Smooth muscle cell (in vitro differentiated cells): ENCODE measurements around the gene DNAH3. TPM values are rescaled to one million over a fixed set of nuclear protein-coding genes. Genes with fewer than 3 reads are reported as not detected.

Experiments used
- DNase-seq: peaks from one replicate; lab custom pipeline; 2025; ENCODE audit not compliant: unreplicated experiment; lab: John Stamatoyannopoulos, UW
- H2AFZ ChIP-seq: fragments of 200-600 bp; sonication (generic); 2 replicates; pipeline ENCODE4 v1.6.0; 2016; ENCODE audit warnings: antibody characterized with exemption, low read depth, mild to moderate bottlenecking
- H3F3A ChIP-seq: fragments of 200-600 bp; sonication (generic); 2 replicates; pipeline ENCODE4 v1.6.0; 2017; ENCODE audit warnings: antibody characterized with exemption, low read depth
- H3K27ac ChIP-seq: fragments of 200-600 bp; sonication (generic); 2 replicates; pipeline ENCODE4 v1.5.1; 2016; ENCODE audit warnings: low read depth, mild to moderate bottlenecking
- H3K27me3 ChIP-seq: fragments of 200-600 bp; sonication (generic); 2 replicates; pipeline ENCODE4 v1.6.1; 2016; ENCODE audit warnings: low read depth, mild to moderate bottlenecking
- H3K36me3 ChIP-seq: fragments of 200-600 bp; sonication (generic); 2 replicates; pipeline ENCODE4 v1.5.1; 2016; ENCODE audit warnings: low read depth
- H3K4me1 ChIP-seq: fragments of 200-600 bp; sonication (generic); 2 replicates; pipeline ENCODE4 v1.5.1; 2016; ENCODE audit warnings: low read depth
- H3K4me2 ChIP-seq: fragments of 200-600 bp; sonication (generic); 2 replicates; pipeline ENCODE4 v1.6.0; 2016; ENCODE audit warnings: mild to moderate bottlenecking
- H3K4me3 ChIP-seq: fragments of 200-600 bp; sonication (generic); 2 replicates; pipeline ENCODE4 v1.5.1; 2016; ENCODE audit warnings: mild to moderate bottlenecking
- H3K79me2 ChIP-seq: fragments of 200-600 bp; sonication (generic); 2 replicates; pipeline ENCODE4 v1.6.0; 2016; ENCODE audit warnings: low read depth, mild to moderate bottlenecking
- H3K9ac ChIP-seq: fragments of 200-600 bp; sonication (generic); 2 replicates; pipeline ENCODE4 v1.6.0; 2016; ENCODE audit warnings: low read depth
- H3K9me3 ChIP-seq: fragments of 200-600 bp; sonication (generic); replicated peaks from 2 replicates; pipeline ENCODE4 v1.5.1; 2016; ENCODE audit warnings: low read depth
- H4K20me1 ChIP-seq: fragments of 200-600 bp; sonication (generic); 2 replicates; pipeline ENCODE4 v1.6.0; 2016; ENCODE audit warnings: low read depth
- CTCF ChIP-seq: fragments of 200-600 bp; sonication (generic); IDR thresholded peaks from 2 replicates; pipeline ENCODE4 v1.5.1; 2017; ENCODE audit warnings: borderline replicate concordance, mild to moderate bottlenecking, antibody characterized with exemption; ENCODE audit not compliant: insufficient read depth, poor library complexity, severe bottlenecking
- WGBS: methylation state at CpG from one replicate; pipeline ENCODE4 v1.1.7; 2016; ENCODE audit warnings: low lambda C conversion rate; 5-methylcytosine and 5-hydroxymethylcytosine counted together
- polyA plus RNA-seq: library from polyadenylated mRNA; unstranded; fragments of >200 nt; fragmentation: Nextera tagmentation; extraction: Ambion mirVana; gene quantifications from 2 replicates; pipeline ENCODE4 v1.2.1, GENCODE V29; 2016
- total RNA-seq: library from RNA; depleted of rRNA; stranded (reverse); fragments of >200 nt; gene quantifications from 2 replicates; pipeline ENCODE4 v1.2.3, GENCODE V29; 2014

The DNAH3 gene
- total and polyA plus RNA-seq, 2 experiments from 2014 or later = not detected

GRCh38 chr16:20889625-20890275 is 260.9 kb downstream of the DNAH3 start:
- no peak overlapping the region for H3K27ac ChIP-seq

GRCh38 chr16:20887207-20887606 is 263.4 kb downstream of the DNAH3 start:
- Histone ChIP-seq H3K9ac (no peak overlapping the region), H3K4me1 (peaks cover 5% of the 10 kb centered on the region), H3K36me3 (peaks cover 4% of the 10 kb centered on the region), H3K27ac (no peak overlapping the region), H3K27me3 (no peaks in the 10 kb centered on the region), H3K4me3 (no peak overlapping the region), H2AFZ (no peak overlapping the region), H3K4me2 (no peak overlapping the region), H4K20me1 (peaks cover 98% of the 10 kb centered on the region), H3K79me2 (peaks cover 81% of the 10 kb centered on the region), H3K9me3 (no peaks in the 10 kb centered on the region), H3F3A (peaks cover 8% of the 10 kb centered on the region)
- no peak for TF ChIP-seq CTCF
- 93% methylated on average over 1 of the region's 1 CpG for WGBS
- no peak for DNase-seq

More at GRCh38 chr16:20889625-20890275, 260.9 kb downstream of the DNAH3 start:
- no peak overlapping the region for H2AFZ ChIP-seq
- no peak overlapping the region for H3K4me3 ChIP-seq
- H3K9ac ChIP-seq = no peak overlapping the region
- no peak overlapping the region for H3K4me2 ChIP-seq
- H3K9me3 ChIP-seq = no peaks in the 10 kb centered on the region
- peaks cover 5% of the 10 kb centered on the region for H3K4me1 ChIP-seq
- no peak for DNase-seq
- no peaks in the 10 kb centered on the region for H3K27me3 ChIP-seq
- peaks cover 5% of the 10 kb centered on the region for H3K36me3 ChIP-seq
- peaks cover 94% of the 10 kb centered on the region for H3K79me2 ChIP-seq
- no peak for TF ChIP-seq CTCF
- H4K20me1 ChIP-seq = peaks cover 99% of the 10 kb centered on the region
- H3F3A ChIP-seq = peaks cover 8% of the 10 kb centered on the region
- 89% methylated on average over 4 of the region's 4 CpGs for WGBS

- H3K36me3 ChIP-seq = no peaks in the 10 kb centered on the region
- WGBS = 48% methylated on average over 1 of the region's 1 CpG
- H3K27ac ChIP-seq = no peak overlapping the region
- no peaks in the 10 kb centered on the region for H3K9me3 ChIP-seq
- peaks cover 8% of the 10 kb centered on the region for H3F3A ChIP-seq
- H3K4me2 ChIP-seq = no peak overlapping the region
- no peak overlapping the region for H2AFZ ChIP-seq
- H3K4me3 ChIP-seq = no peak overlapping the region
- H3K9ac ChIP-seq = no peak overlapping the region
- H3K4me1 ChIP-seq = peaks cover 5% of the 10 kb centered on the region
- H3K27me3 ChIP-seq = no peaks in the 10 kb centered on the region
- no peak for TF ChIP-seq CTCF
- H3K79me2 ChIP-seq = peaks cover 81% of the 10 kb centered on the region
- peaks cover 97% of the 10 kb centered on the region for H4K20me1 ChIP-seq
- DNase-seq = no peak
These were observed 264.3 kb downstream of the DNAH3 start for GRCh38 chr16:20886320-20886719.

GRCh38 chr16:20884240-20884556 is 266.4 kb downstream of the DNAH3 start:
- Histone ChIP-seq H3K9ac (no peak overlapping the region), H3F3A (peaks cover 8% of the 10 kb centered on the region), H3K9me3 (no peaks in the 10 kb centered on the region), H3K4me3 (no peak overlapping the region), H2AFZ (no peak overlapping the region), H3K79me2 (peaks cover 78% of the 10 kb centered on the region), H4K20me1 (peaks cover 97% of the 10 kb centered on the region), H3K4me1 (peaks cover 14% of the 10 kb centered on the region), H3K27me3 (no peaks in the 10 kb centered on the region), H3K36me3 (no peaks in the 10 kb centered on the region), H3K4me2 (peak overlapping the region; percentile 69), H3K27ac (peak overlapping the region; percentile 50)
- WGBS = 52% methylated on average over 1 of the region's 1 CpG
- no peak for DNase-seq
- no peak for TF ChIP-seq CTCF
